22Rv1 (cell line): ENCODE results near the gene MOB3B.

ENCODE experiments used
- ZFX ChIP-seq: fragments of 450-650 bp; IDR thresholded peaks from 2 replicates; pipeline ENCODE4 v1.6.1; 2017; ENCODE audit warnings: antibody characterized with exemption, borderline replicate concordance
- TF ChIP-seq, protein P1 (sequence below): fragments of 450-650 bp; IDR thresholded peaks from 2 replicates; pipeline ENCODE4 v1.5.1; 2017; ENCODE audit warnings: mild to moderate bottlenecking

DNA sequence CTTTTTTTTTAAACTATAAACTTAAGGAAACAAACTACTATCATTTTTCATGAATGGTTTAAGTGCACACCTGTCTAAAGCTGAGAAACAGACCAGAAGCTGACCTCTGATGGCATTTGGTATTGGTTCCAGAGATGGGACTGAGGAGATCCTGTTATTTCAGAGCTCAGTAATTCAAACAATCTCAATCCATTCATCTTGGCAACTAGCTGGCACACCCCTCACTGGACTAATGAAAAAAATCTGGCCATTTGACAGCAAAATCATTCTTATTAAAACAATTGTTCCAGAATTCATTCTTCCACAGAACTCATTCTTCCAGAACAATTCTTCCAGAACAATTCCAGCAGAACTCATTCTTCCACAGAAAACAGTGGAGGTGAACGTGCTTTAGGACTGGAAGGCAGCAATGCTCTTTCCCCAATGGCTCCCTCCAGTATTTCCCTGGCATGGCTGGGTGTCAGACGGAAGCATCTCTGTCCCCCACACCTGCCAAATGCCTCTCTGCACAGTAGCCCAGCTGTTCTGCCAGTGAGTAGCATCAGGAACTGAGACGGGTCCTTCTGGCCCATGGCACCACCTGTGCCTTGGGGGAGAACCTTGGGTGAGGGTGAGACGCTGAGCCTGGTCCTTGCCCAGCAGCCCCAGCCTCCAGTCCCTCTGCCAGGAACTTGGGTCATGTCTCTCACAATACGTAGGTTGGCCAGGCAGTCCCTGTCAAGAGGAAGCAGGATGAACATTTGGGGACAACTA is 145.2 kb downstream of the MOB3B start:
- TF ChIP-seq, protein P1, sequence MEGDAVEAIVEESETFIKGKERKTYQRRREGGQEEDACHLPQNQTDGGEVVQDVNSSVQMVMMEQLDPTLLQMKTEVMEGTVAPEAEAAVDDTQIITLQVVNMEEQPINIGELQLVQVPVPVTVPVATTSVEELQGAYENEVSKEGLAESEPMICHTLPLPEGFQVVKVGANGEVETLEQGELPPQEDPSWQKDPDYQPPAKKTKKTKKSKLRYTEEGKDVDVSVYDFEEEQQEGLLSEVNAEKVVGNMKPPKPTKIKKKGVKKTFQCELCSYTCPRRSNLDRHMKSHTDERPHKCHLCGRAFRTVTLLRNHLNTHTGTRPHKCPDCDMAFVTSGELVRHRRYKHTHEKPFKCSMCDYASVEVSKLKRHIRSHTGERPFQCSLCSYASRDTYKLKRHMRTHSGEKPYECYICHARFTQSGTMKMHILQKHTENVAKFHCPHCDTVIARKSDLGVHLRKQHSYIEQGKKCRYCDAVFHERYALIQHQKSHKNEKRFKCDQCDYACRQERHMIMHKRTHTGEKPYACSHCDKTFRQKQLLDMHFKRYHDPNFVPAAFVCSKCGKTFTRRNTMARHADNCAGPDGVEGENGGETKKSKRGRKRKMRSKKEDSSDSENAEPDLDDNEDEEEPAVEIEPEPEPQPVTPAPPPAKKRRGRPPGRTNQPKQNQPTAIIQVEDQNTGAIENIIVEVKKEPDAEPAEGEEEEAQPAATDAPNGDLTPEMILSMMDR, result no peak
- no peak for TF ChIP-seq ZFX
